Measurements from ENCODE around the gene CDIP1. TPM values are rescaled to one million over a fixed set of nuclear protein-coding genes. Genes with fewer than 3 reads are reported as not detected.

Gene CDIP1
- total RNA-seq, 3 donors from 2014 or later: 16.9 to 23.5 (median 19.6) TPM

GRCh38 chr16:4494746-4495490 lies 43.7 kb downstream of the CDIP1 start:
- DNase-seq (no peak), ATAC-seq (peak; percentile 41)
- intact Hi-C loops (cut with DNase I, micrococcal nuclease): no loop called here
- no peaks in the 10 kb centered on the region for H3K36me3 ChIP-seq (ENCODE audit: low read depth)
- H3K4me3 ChIP-seq: no peak overlapping the region
- H3K9me3 ChIP-seq: no peaks in the 10 kb centered on the region
- peaks cover under 1% of the 10 kb centered on the region for H3K4me1 ChIP-seq (ENCODE audit: low read depth)
- TF ChIP-seq CTCF (IDR thresholded peaks at IDR 0.05): no peak

GRCh38 chr16:4491898-4492297 lies 46.7 kb downstream of the CDIP1 start:
- H3K4me1 ChIP-seq (ENCODE audit: low read depth): no peaks in the 10 kb centered on the region
- ATAC-seq (no peak), DNase-seq (no peak)
- no peaks in the 10 kb centered on the region for H3K9me3 ChIP-seq
- H3K36me3 ChIP-seq (ENCODE audit: low read depth): no peaks in the 10 kb centered on the region
- H3K4me3 ChIP-seq: no peak overlapping the region
- TF ChIP-seq CTCF (IDR thresholded peaks at IDR 0.05): no peak
- intact Hi-C loops (cut with DNase I, micrococcal nuclease): no loop called here

- H3K4me1 ChIP-seq (ENCODE audit: low read depth): peaks cover 2% of the 10 kb centered on the region
- ATAC-seq: no peak
- DNase-seq: no peak
- no peaks in the 10 kb centered on the region for H3K9me3 ChIP-seq
- H3K4me3 ChIP-seq: no peak overlapping the region
- intact Hi-C loops (cut with DNase I, micrococcal nuclease): no loop called here
- H3K36me3 ChIP-seq (ENCODE audit: low read depth): no peaks in the 10 kb centered on the region
- no peak for TF ChIP-seq CTCF (IDR thresholded peaks at IDR 0.05)
These were observed 49.5 kb downstream of the CDIP1 start for GRCh38 chr16:4489030-4489429.

- intact Hi-C loops (cut with DNase I, micrococcal nuclease): no loop called here
- Histone ChIP-seq H3K4me1 (ENCODE audit: low read depth) (peaks cover 2% of the 10 kb centered on the region), H3K9me3 (no peaks in the 10 kb centered on the region), H3K36me3 (ENCODE audit: low read depth) (no peaks in the 10 kb centered on the region), H3K4me3 (no peak overlapping the region)
- ATAC-seq (peak; percentile 74), DNase-seq (no peak)
- TF ChIP-seq CTCF (IDR thresholded peaks at IDR 0.05): no peak
These were observed 50.0 kb downstream of the CDIP1 start for GRCh38 chr16:4488499-4488967.

- no peak overlapping the region for H3K4me3 ChIP-seq
- DNase-seq: no peak
- H3K9me3 ChIP-seq: no peaks in the 10 kb centered on the region
- intact Hi-C loops (cut with DNase I, micrococcal nuclease): no loop called here
- TF ChIP-seq CTCF (IDR thresholded peaks at IDR 0.05): no peak
- peaks cover 2% of the 10 kb centered on the region for H3K4me1 ChIP-seq (ENCODE audit: low read depth)
- ATAC-seq: no peak
- H3K36me3 ChIP-seq (ENCODE audit: low read depth): no peaks in the 10 kb centered on the region
These were observed 50.5 kb downstream of the CDIP1 start for GRCh38 chr16:4487955-4488498.
